Osteoblast (primary cell): Measurements from ENCODE around the gene COA1. TPM values are rescaled to one million over a fixed set of nuclear protein-coding genes. Genes with fewer than 3 reads are reported as not detected.

Experiments
- DNase-seq: peaks from one replicate; pipeline ENCODE4 v3.0.0; 2011; ENCODE audit warnings: low spot score, mixed read lengths; ENCODE audit not compliant: insufficient read length; ENCODE audit errors: missing footprints
- H2AFZ ChIP-seq: 2 replicates; pipeline ENCODE4 v1.6.0; 2011; ENCODE audit warnings: mild to moderate bottlenecking, low read length
- H3K27ac ChIP-seq: 2 replicates; pipeline ENCODE4 v1.5.1; 2011; ENCODE audit warnings: mild to moderate bottlenecking, low read depth, low read length, moderate library complexity
- H3K27me3 ChIP-seq: 2 replicates; pipeline ENCODE4 v1.6.0; 2012; ENCODE audit warnings: mild to moderate bottlenecking, control low read depth, inconsistent platforms, low read length, moderate library complexity; ENCODE audit not compliant: insufficient read depth
- H3K36me3 ChIP-seq: 2 replicates; pipeline ENCODE4 v1.5.1; 2011; ENCODE audit warnings: mild to moderate bottlenecking, low read length, control low read depth, moderate library complexity; ENCODE audit not compliant: insufficient read depth
- H3K4me1 ChIP-seq: 2 replicates; pipeline ENCODE4 v1.5.1; 2011; ENCODE audit warnings: mild to moderate bottlenecking, low read length, control low read depth, moderate library complexity; ENCODE audit not compliant: insufficient read depth
- H3K4me2 ChIP-seq: 2 replicates; pipeline ENCODE4 v1.6.0; 2011; ENCODE audit warnings: mild to moderate bottlenecking, low read length; ENCODE audit not compliant: insufficient read depth
- H3K4me3 ChIP-seq: fragments of 200-600 bp; sonication (generic); 3 replicates; pipeline ENCODE4 v1.5.1; 2012; ENCODE audit warnings: mild to moderate bottlenecking, low read length, inconsistent platforms; ENCODE audit not compliant: insufficient read depth
- H3K79me2 ChIP-seq: 2 replicates; pipeline ENCODE4 v1.6.0; 2012; ENCODE audit warnings: mild to moderate bottlenecking, low read length, control low read depth, inconsistent platforms; ENCODE audit not compliant: insufficient read depth
- H3K9me3 ChIP-seq: 2 replicates; pipeline ENCODE4 v1.5.1; 2011; ENCODE audit warnings: low read depth, low read length, control low read depth
- H4K20me1 ChIP-seq: 2 replicates; pipeline ENCODE4 v1.6.0; 2012; ENCODE audit warnings: mild to moderate bottlenecking, low read length, control low read depth; ENCODE audit not compliant: insufficient read depth
- CTCF ChIP-seq: IDR thresholded peaks from 2 replicates; pipeline ENCODE4 v1.5.1; 2011; ENCODE audit warnings: mild to moderate bottlenecking, low read depth, low read length, moderate library complexity; ENCODE audit errors: extremely low read depth
- total RNA-seq: library from RNA; depleted of rRNA; stranded (reverse); fragments of >200 nt; gene quantifications from 2 replicates; pipeline ENCODE4 v1.2.3, GENCODE V29; 2012

Gene COA1
- total RNA-seq, 1 donor: 34.0 TPM

GRCh38 chr7:43753271-43753810 is 24.0 kb upstream of the COA1 start:
- Histone ChIP-seq H3K36me3 (no peaks in the 10 kb centered on the region), H3K27me3 (peaks cover 2% of the 10 kb centered on the region), H4K20me1 (no peaks in the 10 kb centered on the region), H3K9me3 (no peaks in the 10 kb centered on the region), H3K79me2 (no peaks in the 10 kb centered on the region), H3K27ac (no peak overlapping the region), H3K4me2 (no peak overlapping the region), H2AFZ (no peak overlapping the region), H3K4me1 (peaks cover 10% of the 10 kb centered on the region), H3K4me3 (no peak overlapping the region)
- no peak for DNase-seq
- no peak for TF ChIP-seq CTCF

GRCh38 chr7:43752411-43752810 is 23.1 kb upstream of the COA1 start:
- Histone ChIP-seq H3K9me3 (no peaks in the 10 kb centered on the region), H3K36me3 (no peaks in the 10 kb centered on the region), H3K4me1 (peaks cover 10% of the 10 kb centered on the region), H3K27ac (no peak overlapping the region), H4K20me1 (no peaks in the 10 kb centered on the region), H3K27me3 (peaks cover 4% of the 10 kb centered on the region), H2AFZ (no peak overlapping the region), H3K4me3 (no peak overlapping the region), H3K4me2 (no peak overlapping the region), H3K79me2 (no peaks in the 10 kb centered on the region)
- no peak for DNase-seq
- TF ChIP-seq CTCF: no peak

GRCh38 chr7:43750016-43750887 is 20.9 kb upstream of the COA1 start:
- Histone ChIP-seq H2AFZ (no peak overlapping the region), H3K36me3 (no peaks in the 10 kb centered on the region), H3K4me1 (no peaks in the 10 kb centered on the region), H3K4me2 (no peak overlapping the region), H3K79me2 (no peaks in the 10 kb centered on the region), H3K4me3 (no peak overlapping the region), H3K9me3 (no peaks in the 10 kb centered on the region), H3K27ac (no peak overlapping the region), H4K20me1 (no peaks in the 10 kb centered on the region), H3K27me3 (peaks cover 4% of the 10 kb centered on the region)
- no peak for DNase-seq
- no peak for TF ChIP-seq CTCF

GRCh38 chr7:43749383-43749940 is 20.1 kb upstream of the COA1 start:
- H3K27me3 ChIP-seq: peaks cover 4% of the 10 kb centered on the region
- H4K20me1 ChIP-seq: no peaks in the 10 kb centered on the region
- no peak overlapping the region for H3K27ac ChIP-seq
- no peaks in the 10 kb centered on the region for H3K79me2 ChIP-seq
- no peak overlapping the region for H3K4me3 ChIP-seq
- H3K9me3 ChIP-seq: no peaks in the 10 kb centered on the region
- TF ChIP-seq CTCF: no peak
- DNase-seq: no peak
- H3K4me1 ChIP-seq: no peaks in the 10 kb centered on the region
- H2AFZ ChIP-seq: no peak overlapping the region
- no peak overlapping the region for H3K4me2 ChIP-seq
- H3K36me3 ChIP-seq: no peaks in the 10 kb centered on the region
